Measurements from ENCODE around the gene PPP2CA. TPM values are rescaled to one million over a fixed set of nuclear protein-coding genes. Genes with fewer than 3 reads are reported as not detected.

Gene PPP2CA
- total and polyA plus RNA-seq, 2 of the 13 experiments (the other 11 are each of a cell fraction or from before 2014, with no cell fraction given), result 82.4 to 171 TPM

- TF ChIP-seq PRDM15 (CRISPR knock-in tag; IDR thresholded peaks at IDR 0.05) (peak; percentile 95), ZSCAN30 (CRISPR knock-in tag; IDR thresholded peaks at IDR 0.05) (no peak), ZNF589 (CRISPR knock-in tag; conservative IDR thresholded peaks at IDR 0.05) (peak; percentile 6; the same call in 1 of the 2 replicates), KDM5B (CRISPR knock-in tag; IDR thresholded peaks at IDR 0.05; ENCODE audit: borderline replicate concordance) (peak; percentile 82), MAX (IDR thresholded peaks at IDR 0.05) (peak; percentile 30; the same call in 1 of the 2 replicates), ZFP1 (CRISPR knock-in tag; IDR thresholded peaks at IDR 0.05) (no peak), TEAD3 (CRISPR knock-in tag; optimal IDR thresholded peaks at IDR 0.05; ENCODE audit: borderline replicate concordance) (no peak), TEAD2 (CRISPR knock-in tag; IDR thresholded peaks at IDR 0.05) (no peak), ZNF574 (CRISPR knock-in tag; IDR thresholded peaks at IDR 0.05) (peak; percentile 57), ZSCAN21 (CRISPR knock-in tag; IDR thresholded peaks at IDR 0.05; ENCODE audit: borderline replicate concordance) (0 out of 2 replicates have a peak, but pooled peaks have one; percentile 72), ZNF235 (CRISPR knock-in tag; IDR thresholded peaks at IDR 0.05; ENCODE audit: borderline replicate concordance) (0 out of 2 replicates have a peak, but pooled peaks have one; percentile 79), ZNF280B (CRISPR knock-in tag; IDR thresholded peaks at IDR 0.05; ENCODE audit: borderline replicate concordance) (no peak), ZSCAN22 (CRISPR knock-in tag; IDR thresholded peaks at IDR 0.05) (no peak), HOXD1 (CRISPR knock-in tag; IDR thresholded peaks at IDR 0.05) (no peak), HNF4A (CRISPR knock-in tag; IDR thresholded peaks at IDR 0.05) (no peak), ESRRA (CRISPR knock-in tag; IDR thresholded peaks at IDR 0.05; ENCODE audit: low read depth) (peak; percentile 15; the same call in 1 of the 2 replicates), HIC2 (CRISPR knock-in tag; IDR thresholded peaks at IDR 0.05; ENCODE audit: low read depth) (no peak), REXO4 (CRISPR knock-in tag; IDR thresholded peaks at IDR 0.05; ENCODE audit: borderline replicate concordance) (no peak), KLF6 (CRISPR knock-in tag; IDR thresholded peaks at IDR 0.05) (no peak)
These were observed 739 bp downstream of the PPP2CA start (continued) for GRCh38 chr5:134224888-134225779.

Measured in HepG2 (cell line).